ENCODE measurements around the gene DUOX1. TPM values are rescaled to one million over a fixed set of nuclear protein-coding genes. Genes with fewer than 3 reads are reported as not detected.

The DUOX1 gene
- total and polyA plus RNA-seq, 2 of the 13 experiments (the other 11 are each of a cell fraction or from before 2014, with no cell fraction given), result 0.03 TPM; not detected in 1

- TF ChIP-seq, protein P1, sequence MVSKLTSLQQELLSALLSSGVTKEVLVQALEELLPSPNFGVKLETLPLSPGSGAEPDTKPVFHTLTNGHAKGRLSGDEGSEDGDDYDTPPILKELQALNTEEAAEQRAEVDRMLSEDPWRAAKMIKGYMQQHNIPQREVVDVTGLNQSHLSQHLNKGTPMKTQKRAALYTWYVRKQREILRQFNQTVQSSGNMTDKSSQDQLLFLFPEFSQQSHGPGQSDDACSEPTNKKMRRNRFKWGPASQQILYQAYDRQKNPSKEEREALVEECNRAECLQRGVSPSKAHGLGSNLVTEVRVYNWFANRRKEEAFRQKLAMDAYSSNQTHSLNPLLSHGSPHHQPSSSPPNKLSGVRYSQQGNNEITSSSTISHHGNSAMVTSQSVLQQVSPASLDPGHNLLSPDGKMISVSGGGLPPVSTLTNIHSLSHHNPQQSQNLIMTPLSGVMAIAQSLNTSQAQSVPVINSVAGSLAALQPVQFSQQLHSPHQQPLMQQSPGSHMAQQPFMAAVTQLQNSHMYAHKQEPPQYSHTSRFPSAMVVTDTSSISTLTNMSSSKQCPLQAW (CRISPR knock-in tag; IDR thresholded peaks at IDR 0.05), result peak; percentile 81
- TF ChIP-seq MXI1 (IDR thresholded peaks at IDR 0.05; ENCODE audit: borderline replicate concordance, low read depth, low read length) (no peak), ZNF12 (CRISPR knock-in tag; IDR thresholded peaks at IDR 0.05) (no peak), PPARG (CRISPR knock-in tag; conservative IDR thresholded peaks at IDR 0.05) (no peak), FOXP1 (IDR thresholded peaks at IDR 0.05) (no peak), FOXP1 (CRISPR knock-in tag; IDR thresholded peaks at IDR 0.05) (no peak), ZBTB7A (CRISPR knock-in tag; IDR thresholded peaks at IDR 0.05) (0 out of 2 replicates have a peak, but pooled peaks have one; percentile 20), ZNF777 (CRISPR knock-in tag; IDR thresholded peaks at IDR 0.05) (peak; percentile 27; the same call in 1 of the 2 replicates), POLR2AphosphoS2 (IDR thresholded peaks at IDR 0.05; ENCODE audit: low read depth, low read length) (peak; percentile 64; the same call in 1 of the 2 replicates), ZNF598 (CRISPR knock-in tag; IDR thresholded peaks at IDR 0.05; ENCODE audit: borderline replicate concordance) (peak; percentile 40; the same call in 1 of the 2 replicates), ZNF639 (CRISPR knock-in tag; conservative IDR thresholded peaks at IDR 0.05) (no peak), ZFY (CRISPR knock-in tag; IDR thresholded peaks at IDR 0.05) (0 out of 2 replicates have a peak, but pooled peaks have one; percentile 14), ZNF781 (CRISPR knock-in tag; IDR thresholded peaks at IDR 0.05; ENCODE audit: borderline replicate concordance, not compliant biosample characterization) (no peak), ZFP41 (CRISPR knock-in tag; IDR thresholded peaks at IDR 0.05; ENCODE audit: borderline replicate concordance) (no peak), ESRRA (CRISPR knock-in tag; IDR thresholded peaks at IDR 0.05; ENCODE audit: low read depth) (no peak), RBM22 (optimal IDR thresholded peaks at IDR 0.05; ENCODE audit: low read length) (no peak), ZNF484 (CRISPR knock-in tag; IDR thresholded peaks at IDR 0.05; ENCODE audit: borderline replicate concordance, low read depth) (no peak), KMT2B (CRISPR knock-in tag; IDR thresholded peaks at IDR 0.05) (no peak), ZSCAN9 (CRISPR knock-in tag; IDR thresholded peaks at IDR 0.05; ENCODE audit: borderline replicate concordance) (no peak)
- TF ChIP-seq, protein P2, sequence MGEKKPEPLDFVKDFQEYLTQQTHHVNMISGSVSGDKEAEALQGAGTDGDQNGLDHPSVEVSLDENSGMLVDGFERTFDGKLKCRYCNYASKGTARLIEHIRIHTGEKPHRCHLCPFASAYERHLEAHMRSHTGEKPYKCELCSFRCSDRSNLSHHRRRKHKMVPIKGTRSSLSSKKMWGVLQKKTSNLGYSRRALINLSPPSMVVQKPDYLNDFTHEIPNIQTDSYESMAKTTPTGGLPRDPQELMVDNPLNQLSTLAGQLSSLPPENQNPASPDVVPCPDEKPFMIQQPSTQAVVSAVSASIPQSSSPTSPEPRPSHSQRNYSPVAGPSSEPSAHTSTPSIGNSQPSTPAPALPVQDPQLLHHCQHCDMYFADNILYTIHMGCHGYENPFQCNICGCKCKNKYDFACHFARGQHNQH (CRISPR knock-in tag; IDR thresholded peaks at IDR 0.05), result peak; percentile 51; the same call in 1 of the 2 replicates
- TF ChIP-seq, protein P3, sequence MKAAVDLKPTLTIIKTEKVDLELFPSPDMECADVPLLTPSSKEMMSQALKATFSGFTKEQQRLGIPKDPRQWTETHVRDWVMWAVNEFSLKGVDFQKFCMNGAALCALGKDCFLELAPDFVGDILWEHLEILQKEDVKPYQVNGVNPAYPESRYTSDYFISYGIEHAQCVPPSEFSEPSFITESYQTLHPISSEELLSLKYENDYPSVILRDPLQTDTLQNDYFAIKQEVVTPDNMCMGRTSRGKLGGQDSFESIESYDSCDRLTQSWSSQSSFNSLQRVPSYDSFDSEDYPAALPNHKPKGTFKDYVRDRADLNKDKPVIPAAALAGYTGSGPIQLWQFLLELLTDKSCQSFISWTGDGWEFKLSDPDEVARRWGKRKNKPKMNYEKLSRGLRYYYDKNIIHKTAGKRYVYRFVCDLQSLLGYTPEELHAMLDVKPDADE (CRISPR knock-in tag; IDR thresholded peaks at IDR 0.05), result no peak
- TF ChIP-seq, protein P4, sequence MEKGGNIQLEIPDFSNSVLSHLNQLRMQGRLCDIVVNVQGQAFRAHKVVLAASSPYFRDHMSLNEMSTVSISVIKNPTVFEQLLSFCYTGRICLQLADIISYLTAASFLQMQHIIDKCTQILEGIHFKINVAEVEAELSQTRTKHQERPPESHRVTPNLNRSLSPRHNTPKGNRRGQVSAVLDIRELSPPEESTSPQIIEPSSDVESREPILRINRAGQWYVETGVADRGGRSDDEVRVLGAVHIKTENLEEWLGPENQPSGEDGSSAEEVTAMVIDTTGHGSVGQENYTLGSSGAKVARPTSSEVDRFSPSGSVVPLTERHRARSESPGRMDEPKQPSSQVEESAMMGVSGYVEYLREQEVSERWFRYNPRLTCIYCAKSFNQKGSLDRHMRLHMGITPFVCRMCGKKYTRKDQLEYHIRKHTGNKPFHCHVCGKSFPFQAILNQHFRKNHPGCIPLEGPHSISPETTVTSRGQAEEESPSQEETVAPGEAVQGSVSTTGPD (CRISPR knock-in tag; IDR thresholded peaks at IDR 0.05), result no peak
Observed at GRCh38 chr15:45162771-45163507, 33.1 kb downstream of the DUOX1 start (continued).
